Erythroblast (primary cell): ENCODE measurements around the gene PSPN.

Source experiments
- GATA1 ChIP-seq: IDR thresholded peaks from 2 replicates; pipeline ENCODE4 v1.6.1; 2011; ENCODE audit warnings: low read depth, mild to moderate bottlenecking, control low read depth, low read length, moderate library complexity
- POLR2A ChIP-seq: IDR thresholded peaks from 2 replicates; pipeline ENCODE4 v1.6.1; 2011; ENCODE audit warnings: mild to moderate bottlenecking, low read length

DNA sequence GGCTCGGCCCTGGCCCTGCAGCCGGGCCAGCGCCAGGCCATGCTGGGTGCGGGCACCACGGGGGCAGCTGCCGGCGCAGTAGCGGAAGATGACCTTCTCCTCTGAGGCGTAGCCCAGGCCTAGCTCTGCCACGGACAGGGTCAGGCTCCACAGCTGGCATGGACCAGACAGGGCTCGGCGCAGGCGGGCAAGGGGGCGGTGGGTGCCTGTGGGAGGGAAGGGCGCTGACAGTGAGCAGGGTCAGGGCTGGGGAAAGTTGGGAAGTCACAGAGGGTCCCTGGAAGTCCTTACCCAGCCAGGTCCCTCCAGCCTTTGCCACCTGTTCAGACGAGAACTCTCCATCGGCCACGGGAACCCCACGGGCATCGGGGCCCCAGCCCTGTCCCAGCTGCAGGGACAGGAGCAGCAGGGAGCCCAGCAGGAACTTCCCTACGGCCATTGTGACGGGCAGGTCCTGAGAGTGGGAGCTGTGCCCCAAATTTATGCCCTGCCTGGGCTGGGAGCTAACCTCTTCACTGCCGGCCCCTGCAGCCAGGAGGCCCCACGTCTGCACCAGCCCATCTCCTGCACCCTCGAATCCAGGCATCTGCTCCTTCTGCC, at the start of gene PSPN:
- TF ChIP-seq POLR2A (no peak), GATA1 (no peak)
